B cell (primary cell): Measurements from ENCODE around the gene MTHFD2L. TPM values are rescaled to one million over a fixed set of nuclear protein-coding genes. Genes with fewer than 3 reads are reported as not detected.

Experiments
- ATAC-seq: fragments of 200-7000 bp; cut with Tn5 transposase; one replicate; pipeline ENCODE4 v1.10.0; 2021; ENCODE audit warnings: low read depth, mild to moderate bottlenecking, moderate number of reproducible peaks, moderate library complexity
- CTCF ChIA-PET: fragments of 350-600 bp; sonication (Branson Sonifier 250); formaldehyde crosslinking; loops from one replicate; lab custom pipeline; 2021; ENCODE audit warnings: antibody characterized with exemption, inconsistent platforms; lab: Charles Lee
- POLR2A ChIA-PET: fragments of 350-600 bp; sonication (Branson Sonifier 250); formaldehyde crosslinking; loops from one replicate; lab custom pipeline; 2021; ENCODE audit warnings: antibody characterized with exemption; lab: Charles Lee
- DNase-seq: peaks from one replicate; pipeline ENCODE4 v3.0.0; 2013
- H2AFZ ChIP-seq: 2 replicates; pipeline ENCODE4 v1.6.1; 2012; ENCODE audit warnings: mild to moderate bottlenecking, low read depth, low read length; ENCODE audit not compliant: insufficient read depth, poor library complexity, severe bottlenecking
- H3K27ac ChIP-seq, 2 donors: 1 replicate in 1 of 2; 2 replicates in 1 of 2; pipeline ENCODE4 v1.5.1; 2012 to 2013; ENCODE audit warnings: low read length in 2 of 2, mild to moderate bottlenecking in 2 of 2, moderate library complexity in 1 of 2
- H3K27me3 ChIP-seq, 4 experiments: fragments of 200-600 bp in 1 of 4; sonication (generic) in 1 of 4; replicated peaks in 1 of 4; 1 replicate in 2 of 4; 2 replicates in 2 of 4; pipeline versions ENCODE4 v1.6.1 to v1.7.0; 2013 to 2016; ENCODE audit warnings: low read length in 3 of 4, mild to moderate bottlenecking in 2 of 4, mixed read lengths in 1 of 4, moderate library complexity in 1 of 4; ENCODE audit not compliant: insufficient read depth in 4 of 4, control insufficient read depth in 3 of 4; ENCODE audit errors: control extremely low read depth in 1 of 4
- H3K36me3 ChIP-seq, 2 experiments: replicated peaks in 1 of 2; 1 replicate in 1 of 2; 2 replicates in 1 of 2; pipeline versions ENCODE4 v1.6.1 to v1.7.1; 2013; ENCODE audit warnings: low read length in 1 of 2; ENCODE audit not compliant: insufficient read depth in 2 of 2, control insufficient read depth in 1 of 2; ENCODE audit errors: control extremely low read depth in 1 of 2, extremely low read depth in 1 of 2
- H3K4me1 ChIP-seq, 2 donors: fragments of 200-600 bp in 1 of 2; sonication (generic) in 1 of 2; 1 replicate in 1 of 2; 2 replicates in 1 of 2; pipeline versions ENCODE4 v1.5.1 to v1.6.1; 2013 to 2017; ENCODE audit warnings: low read length in 2 of 2; ENCODE audit not compliant: control insufficient read depth in 2 of 2, insufficient read depth in 2 of 2
- H3K4me2 ChIP-seq: replicated peaks from 2 replicates; pipeline ENCODE3; 2012; ENCODE audit warnings: mild to moderate bottlenecking, low read depth, low read length; ENCODE audit not compliant: poor library complexity, severe bottlenecking
- H3K4me3 ChIP-seq, 5 experiments: fragments of 200-600 bp in 1 of 5; sonication (generic) in 1 of 5; 1 replicate in 3 of 5; 2 replicates in 2 of 5; pipeline versions ENCODE4 v1.5.1 to v1.7.0; 2011 to 2016; ENCODE audit warnings: low read length in 4 of 5, mild to moderate bottlenecking in 4 of 5, low read depth in 2 of 5, control low read depth in 1 of 5, moderate library complexity in 1 of 5; ENCODE audit not compliant: insufficient read depth in 1 of 5; ENCODE audit errors: control extremely low read depth in 1 of 5, extremely low read depth in 1 of 5
- H3K79me2 ChIP-seq: fragments of 200-600 bp; sonication (generic); one replicate; pipeline ENCODE4 v1.6.0; 2016; ENCODE audit warnings: low read length; ENCODE audit not compliant: control insufficient read depth, insufficient read depth
- H3K9ac ChIP-seq: fragments of 200-600 bp; sonication (generic); 2 replicates; pipeline ENCODE4 v1.6.1; 2017; ENCODE audit warnings: mild to moderate bottlenecking, low read length, moderate library complexity
- H3K9me3 ChIP-seq, 3 donors: one replicate each; pipeline versions ENCODE4 v1.6.1 to v1.7.1; 2013; ENCODE audit warnings: low read length in 2 of 3; ENCODE audit not compliant: control insufficient read depth in 2 of 3, insufficient read depth in 1 of 3; ENCODE audit errors: control extremely low read depth in 1 of 3
- H4K20me1 ChIP-seq: 2 replicates; pipeline ENCODE4 v1.6.0; 2012; ENCODE audit warnings: mild to moderate bottlenecking, low read length; ENCODE audit not compliant: insufficient read depth, control insufficient read depth, poor library complexity, severe bottlenecking
- H3K27ac Mint-ChIP-seq: one replicate; pipeline ENCODE4 v1.8.0; 2021; ENCODE audit warnings: mixed read lengths
- H3K27me3 Mint-ChIP-seq: one replicate; pipeline ENCODE4 v1.8.0; 2021; ENCODE audit warnings: mixed read lengths
- H3K4me1 Mint-ChIP-seq: one replicate; pipeline ENCODE4 v1.8.0; 2021; ENCODE audit warnings: mixed read lengths
- H3K4me3 Mint-ChIP-seq: one replicate; pipeline ENCODE4 v1.8.0; 2021; ENCODE audit warnings: mixed read lengths
- H3K9me3 Mint-ChIP-seq: one replicate; pipeline ENCODE4 v1.8.0; 2022; ENCODE audit warnings: mixed read lengths; ENCODE audit not compliant: insufficient read depth
- CTCF ChIP-seq: fragments of 200-600 bp; IDR thresholded peaks from one replicate; pipeline ENCODE4 v1.8.0; 2022; ENCODE audit warnings: antibody characterized with exemption, mild to moderate bottlenecking
- EZH2 ChIP-seq: IDR thresholded peaks from 2 replicates; pipeline ENCODE4 v1.6.1; 2012; ENCODE audit warnings: borderline replicate concordance, low read depth, mild to moderate bottlenecking, moderate library complexity, low read length; ENCODE audit not compliant: insufficient read depth, poor library complexity, severe bottlenecking
- WGBS: methylation state at CpG from one replicate; pipeline ENCODE4 v1.1.5; 2013; ENCODE audit warnings: missing lambda C conversion rate; ENCODE audit not compliant: insufficient coverage; 5-methylcytosine and 5-hydroxymethylcytosine counted together
- intact Hi-C: fragments of 100-400 bp; cut with micrococcal nuclease; formaldehyde crosslinking; loops from one replicate; pipeline ENCODE4 v1.10.0; 2022
- polyA plus RNA-seq: library from polyadenylated mRNA; depleted of rRNA; stranded (reverse); fragments of >200 nt; gene quantifications from 2 replicates; pipeline ENCODE4 v1.2.3, GENCODE V29; 2012
- total RNA-seq, 2 donors: library from RNA; stranded (reverse); fragments of 120-200 nt in 1 of 2; gene quantifications; 1 replicate in 1 of 2; 2 replicates in 1 of 2; pipeline versions ENCODE4 v1.2.3 to v1.2.4, GENCODE V29; 2013 to 2022

Gene MTHFD2L
- total and polyA plus RNA-seq, 2 donors (not counting 1 experiment from before 2014, with no cell fraction given): 5.5 to 12.6 TPM

GRCh38 chr4:74111990-74112389, 45.9 kb upstream of the MTHFD2L start:
- WGBS: 93% methylated on average over 5 of the region's 5 CpGs
- intact Hi-C loops: no loop called here
- H3K4me3 ChIP-seq: no peak overlapping the region
- H3K9ac ChIP-seq: no peak overlapping the region
- no peak overlapping the region for H3K27ac ChIP-seq
- no peaks in the 10 kb centered on the region for H3K79me2 ChIP-seq
- no peak for ATAC-seq
- DNase-seq: no peak
- ChIA-PET CTCF (no interaction called here), POLR2A (no interaction called here)
- H2AFZ ChIP-seq: no peak overlapping the region
- TF ChIP-seq CTCF: no peak
- no peak for TF ChIP-seq EZH2
- no peaks in the 10 kb centered on the region for H3K9me3 ChIP-seq
- no peaks in the 10 kb centered on the region for H3K4me1 Mint-ChIP-seq
- no peak overlapping the region for H3K4me2 ChIP-seq
- H3K9me3 Mint-ChIP-seq: no peaks in the 10 kb centered on the region
- H4K20me1 ChIP-seq: no peaks in the 10 kb centered on the region
- no peak overlapping the region for H3K4me3 Mint-ChIP-seq
- no peaks in the 10 kb centered on the region for H3K36me3 ChIP-seq
- no peaks in the 10 kb centered on the region for H3K4me1 ChIP-seq
- peaks cover under 1% of the 10 kb centered on the region for H3K27me3 Mint-ChIP-seq
- no peaks in the 10 kb centered on the region for H3K27me3 ChIP-seq
- H3K27ac Mint-ChIP-seq: no peak overlapping the region

- 95% methylated on average over 2 of the region's 3 CpGs for WGBS
- POLR2A ChIA-PET: no interaction called here
- ATAC-seq: no peak
Measured at GRCh38 chr4:74112399-74113105, 45.4 kb upstream of the MTHFD2L start.

More at GRCh38 chr4:74112399-74113105, 45.4 kb upstream of the MTHFD2L start:
- H2AFZ ChIP-seq: no peak overlapping the region
- no peaks in the 10 kb centered on the region for H3K4me1 Mint-ChIP-seq
- TF ChIP-seq CTCF (no peak), EZH2 (no peak)
- CTCF ChIA-PET: no interaction called here
- H3K4me3 ChIP-seq: no peak overlapping the region
- no peak overlapping the region for H3K27ac ChIP-seq
- H3K9ac ChIP-seq: no peak overlapping the region
- no peaks in the 10 kb centered on the region for H3K36me3 ChIP-seq
- no peaks in the 10 kb centered on the region for H4K20me1 ChIP-seq
- no peak overlapping the region for H3K27ac Mint-ChIP-seq
- no peaks in the 10 kb centered on the region for H3K27me3 Mint-ChIP-seq
- no peak overlapping the region for H3K4me3 Mint-ChIP-seq
- no peak for DNase-seq
- no peaks in the 10 kb centered on the region for H3K9me3 ChIP-seq
- H3K9me3 Mint-ChIP-seq: no peaks in the 10 kb centered on the region
- H3K4me1 ChIP-seq: no peaks in the 10 kb centered on the region
- no peak overlapping the region for H3K4me2 ChIP-seq
- intact Hi-C loops: no loop called here
- H3K79me2 ChIP-seq: no peaks in the 10 kb centered on the region
- H3K27me3 ChIP-seq: no peaks in the 10 kb centered on the region
